PC-9 (cell line): ENCODE results near the gene MTUS2. TPM values are rescaled to one million over a fixed set of nuclear protein-coding genes. Genes with fewer than 3 reads are reported as not detected.
"Not testable (repeated sequence)": the region's sequence is repeated elsewhere in the genome, so short reads cannot be mapped to it uniquely, and the experiment has no call there.

Experiments used
- BruUV-seq: library from RNA; stranded (reverse); fragments of 400-500 nt; replicated peaks from 2 replicates; lab custom pipeline; 2021; lab: Mats Ljungman, UMichigan
- CTCF ChIA-PET: fragments of 300-600 bp; sonication (Branson Sonifier 250); formaldehyde crosslinking; loops from one replicate; lab custom pipeline; 2022; ENCODE audit warnings: antibody characterized with exemption; lab: Charles Lee
- POLR2A ChIA-PET: fragments of 300-600 bp; sonication (Branson Sonifier 250); formaldehyde crosslinking; loops from one replicate; lab custom pipeline; 2022; ENCODE audit warnings: antibody characterized with exemption; ENCODE audit not compliant: unreplicated experiment; lab: Charles Lee
- DNase-seq, 2 experiments: peaks; one replicate each; pipeline versions ENCODE4 v3.0.0 to v3.0.0-alpha.2; 2015 to 2022; ENCODE audit warnings: mixed read lengths in 1 of 2
- H2AFZ ChIP-seq: fragments of 200-600 bp; sonication (generic); 2 replicates; pipeline ENCODE4 v1.8.1; 2017; ENCODE audit warnings: antibody characterized with exemption
- H3F3A ChIP-seq: fragments of 200-600 bp; sonication (generic); 2 replicates; pipeline ENCODE4 v1.8.1; 2017; ENCODE audit warnings: antibody characterized with exemption, mild to moderate bottlenecking, low read depth; ENCODE audit not compliant: insufficient read depth
- H3K27ac ChIP-seq: fragments of 200-600 bp; sonication (generic); 2 replicates; pipeline ENCODE4 v1.6.1; 2016; ENCODE audit warnings: mixed run types
- H3K27me3 ChIP-seq: fragments of 200-600 bp; sonication (generic); 2 replicates; pipeline ENCODE4 v1.6.1; 2016; ENCODE audit warnings: low read depth, mixed run types; ENCODE audit not compliant: insufficient read depth
- H3K36me3 ChIP-seq: fragments of 200-600 bp; sonication (generic); 2 replicates; pipeline ENCODE4 v1.6.1; 2016; ENCODE audit warnings: low read depth, mixed run types
- H3K4me1 ChIP-seq: fragments of 200-600 bp; sonication (generic); replicated peaks from 2 replicates; pipeline ENCODE4 v1.6.1; 2016; ENCODE audit warnings: mixed run types; ENCODE audit not compliant: insufficient read depth
- H3K4me2 ChIP-seq: fragments of 200-600 bp; sonication (generic); 2 replicates; pipeline ENCODE4 v1.6.1; 2017; ENCODE audit warnings: mixed run types
- H3K4me3 ChIP-seq: fragments of 200-600 bp; sonication (generic); 2 replicates; pipeline ENCODE4 v1.6.1; 2016; ENCODE audit warnings: mixed run types
- H3K79me2 ChIP-seq: fragments of 200-600 bp; sonication (generic); 2 replicates; pipeline ENCODE4 v1.6.1; 2017; ENCODE audit warnings: low read depth, mixed run types
- H3K9me2 ChIP-seq: fragments of 200-600 bp; sonication (generic); 2 replicates; pipeline ENCODE4 v1.8.1; 2017; ENCODE audit warnings: mild to moderate bottlenecking; ENCODE audit not compliant: insufficient read depth
- H3K9me3 ChIP-seq: fragments of 200-600 bp; sonication (generic); 2 replicates; pipeline ENCODE4 v1.8.1; 2016; ENCODE audit warnings: low read depth; ENCODE audit not compliant: insufficient read depth
- H4K20me1 ChIP-seq: fragments of 200-600 bp; sonication (generic); 2 replicates; pipeline ENCODE4 v1.8.1; 2017; ENCODE audit not compliant: insufficient read depth
- CTCF ChIP-seq: fragments of 200-600 bp; sonication (generic); conservative IDR thresholded peaks from 2 replicates; pipeline ENCODE4 v1.6.1; 2017; ENCODE audit warnings: mixed run types, antibody characterized with exemption, mild to moderate bottlenecking, moderate library complexity
- EZH2 ChIP-seq: fragments of 200-600 bp; sonication (generic); IDR thresholded peaks from 2 replicates; pipeline ENCODE4 v1.8.0; 2017; ENCODE audit warnings: antibody characterized with exemption, low read depth
- intact Hi-C: fragments of 100-400 bp; cut with micrococcal nuclease; formaldehyde crosslinking; loops from one replicate; pipeline ENCODE4 v1.10.0; 2022; ENCODE audit not compliant: unreplicated experiment
- total RNA-seq: library from RNA; stranded (reverse); gene quantifications from 2 replicates; pipeline ENCODE4 v1.2.3, GENCODE V29; 2021

MTUS2 gene
- total RNA-seq, 1 experiment from 2014 or later = not detected

GRCh38 chr13:29204651-29205050 is 384.5 kb downstream of the MTUS2 start:
- Histone ChIP-seq H3K27me3 (peaks cover 23% of the 10 kb centered on the region; the same call in 1 of the 2 replicates), H2AFZ (no peak overlapping the region), H3K9me3 (no peaks in the 10 kb centered on the region), H3K27ac (no peak overlapping the region), H3K36me3 (no peaks in the 10 kb centered on the region), H3K4me1 (no peaks in the 10 kb centered on the region), H3K4me3 (no peak overlapping the region), H3F3A (no peaks in the 10 kb centered on the region), H3K4me2 (no peak overlapping the region), H3K9me2 (no peaks in the 10 kb centered on the region), H3K79me2 (no peaks in the 10 kb centered on the region), H4K20me1 (no peaks in the 10 kb centered on the region)
- intact Hi-C loops = no loop called here
- BruUV-seq = no TSS peak
- CTCF ChIA-PET = no interaction called here
- TF ChIP-seq CTCF (no peak), EZH2 (no peak)
- POLR2A ChIA-PET = no interaction called here
- no peak for DNase-seq

GRCh38 chr13:29210676-29211075 is 390.5 kb downstream of the MTUS2 start:
- H3K4me1 ChIP-seq = no peaks in the 10 kb centered on the region

GRCh38 chr13:29211162-29211561 is 391.0 kb downstream of the MTUS2 start:
- H3K4me2 ChIP-seq, H3K4me1 ChIP-seq, H3K9me2 ChIP-seq, H2AFZ ChIP-seq, H3F3A ChIP-seq, H3K27ac ChIP-seq, DNase-seq, H3K79me2 ChIP-seq, BruUV-seq, H3K4me3 ChIP-seq, CTCF ChIA-PET, H3K36me3 ChIP-seq, H4K20me1 ChIP-seq, POLR2A ChIA-PET, H3K9me3 ChIP-seq: not testable (repeated sequence)
- intact Hi-C loops = loop anchor here (5.0 kb wide), 1 partner anchor 136 kb away; no protein-coding TSS in a partner anchor
- peaks cover 17% of the 10 kb centered on the region; the same call in 1 of the 2 replicates for H3K27me3 ChIP-seq

More at GRCh38 chr13:29210676-29211075, 390.5 kb downstream of the MTUS2 start:
- Histone ChIP-seq H3K9me3 (no peaks in the 10 kb centered on the region), H3K4me2 (no peak overlapping the region), H3F3A (no peaks in the 10 kb centered on the region), H3K9me2 (no peaks in the 10 kb centered on the region), H2AFZ (no peak overlapping the region), H3K79me2 (no peaks in the 10 kb centered on the region), H3K4me3 (no peak overlapping the region), H3K27me3 (peaks cover 20% of the 10 kb centered on the region; the same call in 1 of the 2 replicates), H4K20me1 (no peaks in the 10 kb centered on the region), H3K27ac (no peak overlapping the region), H3K36me3 (no peaks in the 10 kb centered on the region)
- ChIA-PET POLR2A (no interaction called here), CTCF (no interaction called here)
- no peak for DNase-seq
- intact Hi-C loops = loop anchor here (5.0 kb wide), 1 partner anchor 137 kb away; no protein-coding TSS in a partner anchor
- TF ChIP-seq EZH2 (no peak), CTCF (no peak)
- no TSS peak for BruUV-seq

- no peak overlapping the region for H3K4me2 ChIP-seq
- H3K27ac ChIP-seq = no peak overlapping the region
- H3F3A ChIP-seq = no peaks in the 10 kb centered on the region
- no TSS peak for BruUV-seq
- H3K36me3 ChIP-seq = no peaks in the 10 kb centered on the region
- CTCF ChIA-PET = no interaction called here
- no peaks in the 10 kb centered on the region for H3K9me3 ChIP-seq
- H4K20me1 ChIP-seq = no peaks in the 10 kb centered on the region
- intact Hi-C loops = no loop called here
- H3K9me2 ChIP-seq = no peaks in the 10 kb centered on the region
- no peaks in the 10 kb centered on the region for H3K4me1 ChIP-seq
- no peak overlapping the region for H3K4me3 ChIP-seq
- no peaks in the 10 kb centered on the region for H3K79me2 ChIP-seq
- DNase-seq = no peak
- H2AFZ ChIP-seq = no peak overlapping the region
- TF ChIP-seq CTCF (no peak), EZH2 (no peak)
- POLR2A ChIA-PET = no interaction called here
- H3K27me3 ChIP-seq = 0 out of 2 replicates have a peak, but pooled peaks cover 3% of the 10 kb centered on the region
These were observed 402.3 kb downstream of the MTUS2 start for GRCh38 chr13:29222458-29222857.
